GM12892 (cell line): Measurements from ENCODE around the gene AMOTL1.
"Not testable (repeated sequence)": the region's sequence is repeated elsewhere in the genome, so short reads cannot be mapped to it uniquely, and the experiment has no call there.

Experiments used
- DNase-seq: peaks from one replicate; pipeline ENCODE4 v3.0.0; 2011; ENCODE audit not compliant: insufficient read length
- FAIRE-seq: peaks from 2 replicates; lab custom pipeline; 2011; peaks lifted over from hg19 to GRCh38; lab: Jason Lieb, UNC
- POLR2A ChIP-seq: IDR thresholded peaks from 2 replicates; pipeline ENCODE4 v1.6.1; 2011; ENCODE audit warnings: low read depth, low read length, control low read depth
- POLR2AphosphoS5 ChIP-seq: IDR thresholded peaks from 2 replicates; pipeline ENCODE4 v1.6.1; 2011; ENCODE audit warnings: low read depth, low read length, control low read depth
- TAF1 ChIP-seq: IDR thresholded peaks from 2 replicates; pipeline ENCODE4 v1.6.1; 2011; ENCODE audit warnings: low read depth, mild to moderate bottlenecking, control low read depth, low read length, borderline replicate concordance

AMOTL1 gene

GRCh38 chr11:94834911-94835593 lies 66.9 kb downstream of the AMOTL1 start:
- FAIRE-seq: no peak
- no peak for TF ChIP-seq POLR2AphosphoS5
- TF ChIP-seq TAF1: no peak
- no peak for TF ChIP-seq POLR2A
- DNase-seq: no peak

- TF ChIP-seq TAF1 (no peak), POLR2A (no peak), POLR2AphosphoS5 (no peak)
- FAIRE-seq (no peak), DNase-seq (no peak)
Measured at GRCh38 chr11:94835594-94835927, 67.4 kb downstream of the AMOTL1 start.

GRCh38 chr11:94837317-94837716 lies 69.2 kb downstream of the AMOTL1 start:
- no peak for FAIRE-seq
- no peak for TF ChIP-seq POLR2AphosphoS5
- no peak for TF ChIP-seq TAF1
- no peak for TF ChIP-seq POLR2A
- no peak for DNase-seq

GRCh38 chr11:94838027-94838731 lies 70.0 kb downstream of the AMOTL1 start:
- no peak for FAIRE-seq
- TF ChIP-seq POLR2AphosphoS5: no peak
- TF ChIP-seq POLR2A: no peak
- no peak for TF ChIP-seq TAF1
- DNase-seq: no peak

GRCh38 chr11:94840209-94840608 lies 72.1 kb downstream of the AMOTL1 start:
- no peak for FAIRE-seq
- TF ChIP-seq POLR2AphosphoS5 (no peak), POLR2A (no peak), TAF1 (no peak)
- no peak for DNase-seq

- DNase-seq: no peak
- no peak for FAIRE-seq
- no peak for TF ChIP-seq POLR2A
- TF ChIP-seq POLR2AphosphoS5: no peak
- TF ChIP-seq TAF1: no peak
Measured at GRCh38 chr11:94844031-94844430, 75.9 kb downstream of the AMOTL1 start.

GRCh38 chr11:94845622-94846021 lies 77.5 kb downstream of the AMOTL1 start:
- DNase-seq (no peak), FAIRE-seq (no peak)
- no peak for TF ChIP-seq TAF1
- TF ChIP-seq POLR2A: no peak
- TF ChIP-seq POLR2AphosphoS5: no peak

- FAIRE-seq: no peak
- TF ChIP-seq TAF1: no peak
- no peak for TF ChIP-seq POLR2AphosphoS5
- TF ChIP-seq POLR2A: no peak
Measured at GRCh38 chr11:94849839-94850238, 81.7 kb downstream of the AMOTL1 start.

GRCh38 chr11:94851864-94852636 lies 83.9 kb downstream of the AMOTL1 start:
- no peak for TF ChIP-seq POLR2AphosphoS5
- no peak for TF ChIP-seq TAF1
- no peak for TF ChIP-seq POLR2A
- DNase-seq: no peak

More at GRCh38 chr11:94849839-94850238, 81.7 kb downstream of the AMOTL1 start:
- DNase-seq: no peak

GRCh38 chr11:94853288-94853687 lies 85.1 kb downstream of the AMOTL1 start:
- not testable (repeated sequence) for FAIRE-seq, DNase-seq

More at GRCh38 chr11:94851864-94852636, 83.9 kb downstream of the AMOTL1 start:
- FAIRE-seq: no peak

- DNase-seq: no peak
- FAIRE-seq: no peak
- TF ChIP-seq POLR2A (no peak), TAF1 (no peak), POLR2AphosphoS5 (no peak)
Measured at GRCh38 chr11:94853836-94854235, 85.7 kb downstream of the AMOTL1 start.

- no peak for DNase-seq
- TF ChIP-seq TAF1 (no peak), POLR2AphosphoS5 (no peak), POLR2A (no peak)
- no peak for FAIRE-seq
Measured at GRCh38 chr11:94854770-94855633, 86.8 kb downstream of the AMOTL1 start.
